ENCODE data around the gene SGK2.

The SGK2 gene

DNA sequence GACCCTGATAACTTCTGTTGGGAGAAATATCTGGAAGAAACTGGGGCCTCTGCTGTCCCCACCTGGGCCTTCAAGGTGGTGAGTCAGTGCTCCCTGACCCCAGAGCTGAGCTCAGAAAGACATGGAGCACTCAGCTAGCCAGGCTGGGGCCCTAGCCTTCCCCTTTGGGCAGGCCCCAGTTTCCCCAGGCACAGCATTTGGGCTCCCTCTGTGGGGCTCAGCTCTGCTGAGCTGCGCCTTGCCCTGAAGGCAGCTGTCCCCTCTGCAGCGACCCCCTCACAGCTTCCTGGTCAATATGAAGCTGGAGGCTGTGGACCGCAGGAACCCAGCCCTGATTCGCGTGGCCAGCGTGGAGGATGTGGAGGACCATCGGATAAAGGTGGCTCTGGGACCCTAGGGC, 24.8 kb upstream of the SGK2 start:
- TF ChIP-seq, protein P1, sequence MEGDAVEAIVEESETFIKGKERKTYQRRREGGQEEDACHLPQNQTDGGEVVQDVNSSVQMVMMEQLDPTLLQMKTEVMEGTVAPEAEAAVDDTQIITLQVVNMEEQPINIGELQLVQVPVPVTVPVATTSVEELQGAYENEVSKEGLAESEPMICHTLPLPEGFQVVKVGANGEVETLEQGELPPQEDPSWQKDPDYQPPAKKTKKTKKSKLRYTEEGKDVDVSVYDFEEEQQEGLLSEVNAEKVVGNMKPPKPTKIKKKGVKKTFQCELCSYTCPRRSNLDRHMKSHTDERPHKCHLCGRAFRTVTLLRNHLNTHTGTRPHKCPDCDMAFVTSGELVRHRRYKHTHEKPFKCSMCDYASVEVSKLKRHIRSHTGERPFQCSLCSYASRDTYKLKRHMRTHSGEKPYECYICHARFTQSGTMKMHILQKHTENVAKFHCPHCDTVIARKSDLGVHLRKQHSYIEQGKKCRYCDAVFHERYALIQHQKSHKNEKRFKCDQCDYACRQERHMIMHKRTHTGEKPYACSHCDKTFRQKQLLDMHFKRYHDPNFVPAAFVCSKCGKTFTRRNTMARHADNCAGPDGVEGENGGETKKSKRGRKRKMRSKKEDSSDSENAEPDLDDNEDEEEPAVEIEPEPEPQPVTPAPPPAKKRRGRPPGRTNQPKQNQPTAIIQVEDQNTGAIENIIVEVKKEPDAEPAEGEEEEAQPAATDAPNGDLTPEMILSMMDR (IDR thresholded peaks at IDR 0.05; ENCODE audit: unreplicated experiment in 3 of 3): no peak
- no peaks in the 10 kb centered on the region for H3K9me3 Mint-ChIP-seq
- H3K4me3 Mint-ChIP-seq: no peak overlapping the region
- H3K4me1 Mint-ChIP-seq: no peaks in the 10 kb centered on the region
- no peak overlapping the region for H3K27ac Mint-ChIP-seq
- peaks cover 4% of the 10 kb centered on the region for H3K27me3 Mint-ChIP-seq (ENCODE audit: low read depth)
- H3K36me3 Mint-ChIP-seq (ENCODE audit: low read depth): no peaks in the 10 kb centered on the region

DNA sequence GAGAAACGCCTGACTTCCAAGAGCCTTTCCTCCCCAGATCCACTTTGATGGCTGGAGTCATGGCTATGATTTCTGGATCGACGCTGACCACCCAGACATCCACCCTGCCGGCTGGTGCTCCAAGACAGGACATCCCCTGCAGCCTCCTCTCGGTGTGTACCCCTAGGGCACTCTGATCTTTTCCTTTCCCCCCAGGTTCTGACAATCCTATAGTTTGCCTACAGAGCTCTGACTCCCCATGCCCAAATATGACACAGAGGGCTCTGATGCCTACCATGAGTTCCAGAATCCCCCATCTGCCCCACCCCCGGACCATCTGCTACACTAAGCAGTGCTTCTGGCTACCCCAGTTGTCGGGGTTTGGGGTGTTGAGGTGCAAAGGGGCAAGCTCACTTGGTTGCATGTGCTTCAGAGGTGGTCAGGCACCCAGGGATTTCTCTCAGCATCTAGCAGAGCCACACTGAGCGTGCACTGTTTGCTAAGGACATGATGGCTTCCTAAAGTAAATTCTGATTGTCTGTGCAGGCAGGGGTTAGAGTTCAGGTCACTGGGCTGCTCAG, 24.0 kb upstream of the SGK2 start:
- Mint-ChIP-seq H3K9me3 (no peaks in the 10 kb centered on the region), H3K27ac (no peak overlapping the region), H3K4me1 (no peaks in the 10 kb centered on the region), H3K4me3 (no peak overlapping the region), H3K36me3 (ENCODE audit: low read depth) (no peaks in the 10 kb centered on the region), H3K27me3 (ENCODE audit: low read depth) (peaks cover 4% of the 10 kb centered on the region)
- TF ChIP-seq, protein P1 (IDR thresholded peaks at IDR 0.05; ENCODE audit: unreplicated experiment in 3 of 3): no peak

DNA sequence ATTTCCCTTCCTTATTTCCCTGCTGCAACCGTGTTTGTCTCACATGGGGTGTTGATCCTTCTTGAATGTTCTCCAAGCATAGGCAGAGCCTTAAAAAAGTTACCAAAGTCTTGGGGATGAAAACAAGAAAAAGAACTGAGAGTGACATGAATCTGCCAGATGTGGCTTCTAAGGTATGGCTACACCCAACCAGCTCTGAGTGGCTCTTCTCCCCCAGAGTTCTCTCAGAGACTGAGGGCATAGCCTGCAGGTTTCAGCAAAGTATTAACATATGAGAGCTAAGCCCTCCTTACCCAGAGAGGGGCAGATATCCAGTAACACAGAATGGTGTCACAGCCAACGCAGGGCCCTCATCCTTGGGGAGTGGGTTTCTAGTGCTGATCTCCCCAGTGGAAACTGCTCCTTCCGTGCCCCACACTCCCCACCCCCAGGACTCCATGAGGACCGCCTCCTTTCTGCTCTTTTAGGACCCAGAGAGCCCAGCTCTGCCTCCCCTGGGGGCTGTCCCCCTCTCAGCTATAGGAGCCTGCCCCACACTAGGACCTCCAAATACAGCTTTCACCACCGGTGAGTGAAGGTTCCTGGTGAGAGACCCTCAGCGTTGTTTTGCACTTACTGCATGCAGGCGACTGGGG, 23.3 kb upstream of the SGK2 start:
- Mint-ChIP-seq H3K4me3 (no peak overlapping the region), H3K27ac (no peak overlapping the region), H3K9me3 (no peaks in the 10 kb centered on the region), H3K27me3 (ENCODE audit: low read depth) (peaks cover 4% of the 10 kb centered on the region), H3K4me1 (no peaks in the 10 kb centered on the region), H3K36me3 (ENCODE audit: low read depth) (no peaks in the 10 kb centered on the region)
- TF ChIP-seq, protein P1 (IDR thresholded peaks at IDR 0.05; ENCODE audit: unreplicated experiment in 3 of 3): no peak

DNA sequence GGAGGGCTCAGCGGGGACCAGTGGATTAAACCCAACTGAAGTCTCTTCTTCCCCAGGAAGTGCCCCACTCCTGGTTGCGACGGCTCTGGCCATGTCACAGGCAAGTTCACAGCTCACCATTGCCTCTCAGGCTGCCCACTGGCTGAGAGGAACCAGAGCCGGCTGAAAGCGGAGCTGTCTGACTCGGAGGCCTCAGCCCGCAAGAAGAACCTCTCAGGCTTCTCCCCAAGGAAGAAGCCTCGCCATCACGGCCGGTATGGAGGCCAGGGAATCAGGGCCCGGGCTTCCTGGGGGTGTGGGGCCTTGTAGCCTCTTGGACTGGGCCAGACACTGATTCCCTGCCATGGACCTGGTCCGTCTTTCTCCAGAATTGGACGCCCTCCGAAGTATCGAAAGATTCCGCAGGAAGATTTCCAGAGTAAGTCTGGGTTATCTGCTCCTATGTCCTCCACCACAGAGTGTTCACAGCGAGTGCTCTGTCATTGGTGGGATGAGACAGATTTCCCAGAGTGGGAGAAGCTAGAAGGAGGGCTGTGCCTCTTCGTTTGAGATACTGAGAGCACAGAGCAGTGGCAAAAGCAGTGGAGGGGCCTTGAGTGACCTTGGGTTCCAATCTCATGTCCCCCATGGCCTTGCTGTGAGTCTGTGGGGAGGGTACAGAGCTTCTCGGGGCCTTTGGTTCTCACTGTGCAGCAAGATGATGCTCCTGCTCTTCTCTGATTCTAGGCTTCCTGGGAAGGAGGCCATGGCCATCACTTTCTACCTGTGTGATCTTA, 22.6 kb upstream of the SGK2 start:
- no peaks in the 10 kb centered on the region for H3K4me1 Mint-ChIP-seq
- no peaks in the 10 kb centered on the region for H3K9me3 Mint-ChIP-seq
- TF ChIP-seq, protein P1 (IDR thresholded peaks at IDR 0.05; ENCODE audit: unreplicated experiment in 3 of 3): no peak
- no peaks in the 10 kb centered on the region for H3K36me3 Mint-ChIP-seq (ENCODE audit: low read depth)
- H3K27me3 Mint-ChIP-seq (ENCODE audit: low read depth): peaks cover 4% of the 10 kb centered on the region
- H3K4me3 Mint-ChIP-seq: no peak overlapping the region
- no peak overlapping the region for H3K27ac Mint-ChIP-seq

DNA sequence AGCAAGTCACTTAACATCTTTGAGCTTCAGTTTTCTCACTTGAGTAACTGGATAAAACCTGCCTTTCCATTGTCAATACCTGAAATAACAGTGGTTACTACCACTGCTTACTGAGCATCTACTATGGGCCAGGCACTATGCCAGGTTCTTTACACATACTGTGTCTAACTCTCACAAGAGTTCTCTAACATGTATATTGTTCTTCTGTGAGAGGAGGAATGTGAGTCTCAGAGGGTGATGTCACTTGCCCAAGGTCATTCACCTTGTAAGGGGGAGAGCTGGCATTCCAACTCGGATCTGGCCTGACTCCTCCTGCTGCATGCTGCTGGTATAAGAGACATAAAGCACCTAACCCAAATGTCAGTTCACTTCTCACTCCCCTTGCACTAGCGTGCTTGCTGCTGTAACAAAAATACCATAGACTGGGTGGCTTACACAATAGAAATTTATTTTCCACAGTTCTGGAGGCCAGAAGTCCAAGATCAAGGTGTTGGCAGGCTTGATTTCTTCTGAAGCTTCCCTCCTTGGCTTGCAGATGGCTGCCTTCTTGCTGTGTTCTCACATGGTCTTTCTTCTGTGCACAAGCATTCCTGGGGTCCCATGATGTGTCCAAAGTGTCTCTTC, 21.9 kb upstream of the SGK2 start:
- Mint-ChIP-seq H3K36me3 (ENCODE audit: low read depth) (no peaks in the 10 kb centered on the region), H3K4me3 (no peak overlapping the region), H3K4me1 (no peaks in the 10 kb centered on the region), H3K27ac (no peak overlapping the region), H3K9me3 (no peaks in the 10 kb centered on the region), H3K27me3 (ENCODE audit: low read depth) (peaks cover 4% of the 10 kb centered on the region)
- TF ChIP-seq, protein P1 (IDR thresholded peaks at IDR 0.05; ENCODE audit: unreplicated experiment in 3 of 3): no peak

All from nephron (organoid).